WTC11 (cell line): ENCODE data around the gene TDP1. TPM values are rescaled to one million over a fixed set of nuclear protein-coding genes. Genes with fewer than 3 reads are reported as not detected.

Experiments used
- ATAC-seq: fragments of 200-7000 bp; cut with Tn5 transposase; 2 replicates; pipeline ENCODE4 v1.10.0; 2021; ENCODE audit warnings: mild to moderate bottlenecking, moderate library complexity
- CTCF ChIA-PET: fragments of 300-600 bp; sonication (Branson Sonifier 250); formaldehyde crosslinking; loops from one replicate; lab custom pipeline; 2021; ENCODE audit warnings: antibody characterized with exemption; lab: Charles Lee
- POLR2A ChIA-PET: fragments of 350-600 bp; sonication (Branson Sonifier 250); formaldehyde crosslinking; loops from one replicate; lab custom pipeline; 2021; ENCODE audit warnings: antibody characterized with exemption; lab: Charles Lee
- DNase-seq: peaks from one replicate; pipeline ENCODE4 v3.0.0; 2021; ENCODE audit warnings: low spot score
- H3K27ac Mint-ChIP-seq: 2 replicates; pipeline ENCODE4 v1.8.0; 2021; ENCODE audit warnings: mixed read lengths
- H3K27me3 Mint-ChIP-seq: 2 replicates; pipeline ENCODE4 v1.8.0; 2021; ENCODE audit warnings: low read depth, mild to moderate bottlenecking, moderate library complexity, mixed read lengths
- H3K36me3 Mint-ChIP-seq: 2 replicates; pipeline ENCODE4 v1.8.0; 2021; ENCODE audit warnings: mixed read lengths
- H3K4me1 Mint-ChIP-seq: 2 replicates; pipeline ENCODE4 v1.8.0; 2022; ENCODE audit warnings: mixed read lengths
- H3K4me3 Mint-ChIP-seq: 2 replicates; pipeline ENCODE4 v1.8.0; 2021; ENCODE audit warnings: mild to moderate bottlenecking, moderate library complexity, mixed read lengths
- H3K9me3 Mint-ChIP-seq: 2 replicates; pipeline ENCODE4 v1.8.0; 2021; ENCODE audit warnings: mixed read lengths
- FOXP1 ChIP-seq: sonication (generic); formaldehyde crosslinking; IDR thresholded peaks from 2 replicates; pipeline ENCODE4 v1.8.0; 2022; ENCODE audit warnings: missing genetic modification reagents, mild to moderate bottlenecking, moderate library complexity, borderline replicate concordance
- HMGA2 ChIP-seq: fragments of 250-450 bp; sonication (Bioruptor Pico); IDR thresholded peaks from 2 replicates; pipeline ENCODE4 v1.4.0; 2021; ENCODE audit warnings: mild to moderate bottlenecking, moderate library complexity
- IRF2 ChIP-seq: sonication (generic); formaldehyde crosslinking; IDR thresholded peaks from 2 replicates; pipeline ENCODE4 v1.8.0; 2022; ENCODE audit warnings: low read depth, missing genetic modification reagents, borderline replicate concordance
- MXD4 ChIP-seq: fragments of 250-450 bp; sonication (Bioruptor Pico); IDR thresholded peaks from 2 replicates; pipeline ENCODE4 v1.8.0; 2021; ENCODE audit warnings: mild to moderate bottlenecking, moderate library complexity, borderline replicate concordance
- OVOL2 ChIP-seq: fragments of 250-450 bp; sonication (Bioruptor Pico); IDR thresholded peaks from 2 replicates; pipeline ENCODE4 v1.9.0; 2021; ENCODE audit warnings: mild to moderate bottlenecking, borderline replicate concordance
- PRRX2 ChIP-seq: fragments of 250-450 bp; sonication (Bioruptor Pico); IDR thresholded peaks from 2 replicates; pipeline ENCODE4 v1.8.0; 2021; ENCODE audit warnings: mild to moderate bottlenecking
- SP1 ChIP-seq: sonication (generic); formaldehyde crosslinking; conservative IDR thresholded peaks from 2 replicates; pipeline ENCODE4 v1.8.1; 2022; ENCODE audit warnings: missing genetic modification reagents
- TEAD4 ChIP-seq: sonication (generic); formaldehyde crosslinking; IDR thresholded peaks from 2 replicates; pipeline ENCODE4 v1.8.0; 2022; ENCODE audit warnings: mild to moderate bottlenecking, missing genetic modification reagents
- ZNF121 ChIP-seq: sonication (generic); formaldehyde crosslinking; IDR thresholded peaks from 2 replicates; pipeline ENCODE4 v1.8.0; 2023; ENCODE audit warnings: missing genetic modification reagents
- ZNF317 ChIP-seq: sonication (generic); formaldehyde crosslinking; IDR thresholded peaks from 2 replicates; pipeline ENCODE4 v1.8.1; 2023; ENCODE audit warnings: low read depth, mild to moderate bottlenecking, moderate library complexity, missing genetic modification reagents, borderline replicate concordance
- ZNF416 ChIP-seq: fragments of 250-450 bp; sonication (Bioruptor Pico); IDR thresholded peaks from 2 replicates; pipeline ENCODE4 v1.9.0; 2021; ENCODE audit warnings: mild to moderate bottlenecking, inconsistent platforms
- total RNA-seq: library from RNA; stranded (reverse); gene quantifications from 3 replicates; pipeline ENCODE4 v1.2.3, GENCODE V29; 2021
- TF ChIP-seq, protein P1 (sequence below): fragments of 250-450 bp; sonication (Bioruptor Pico); conservative IDR thresholded peaks from 2 replicates; pipeline ENCODE4 v1.9.0; 2021; ENCODE audit warnings: mild to moderate bottlenecking
- TF ChIP-seq, protein P2 (sequence below): sonication (generic); formaldehyde crosslinking; IDR thresholded peaks from 2 replicates; pipeline ENCODE4 v1.8.1; 2022; ENCODE audit warnings: low read depth, mild to moderate bottlenecking, moderate library complexity, missing genetic modification reagents, borderline replicate concordance
- TF ChIP-seq, protein P3 (sequence below): sonication (generic); formaldehyde crosslinking; IDR thresholded peaks from 2 replicates; pipeline ENCODE4 v1.8.0; 2022; ENCODE audit warnings: mild to moderate bottlenecking, missing genetic modification reagents
- TF ChIP-seq, protein P4 (sequence below): sonication (generic); formaldehyde crosslinking; IDR thresholded peaks from 2 replicates; pipeline ENCODE4 v1.8.1; 2023; ENCODE audit warnings: mild to moderate bottlenecking, missing genetic modification reagents, moderate library complexity
- TF ChIP-seq, protein P5 (sequence below): sonication (generic); formaldehyde crosslinking; IDR thresholded peaks from 2 replicates; pipeline ENCODE4 v1.8.1; 2023; ENCODE audit warnings: mild to moderate bottlenecking, missing genetic modification reagents
- TF ChIP-seq, protein P6 (sequence below): fragments of 250-450 bp; sonication (Bioruptor Pico); IDR thresholded peaks from 2 replicates; pipeline ENCODE4 v1.8.0; 2021; ENCODE audit warnings: mild to moderate bottlenecking
- TF ChIP-seq, protein P7 (sequence below): sonication (generic); formaldehyde crosslinking; IDR thresholded peaks from 2 replicates; pipeline ENCODE4 v1.8.0; 2022; ENCODE audit warnings: mild to moderate bottlenecking, missing genetic modification reagents
- TF ChIP-seq, protein P8 (sequence below): fragments of 250-450 bp; sonication (Bioruptor Pico); IDR thresholded peaks from 2 replicates; pipeline ENCODE4 v1.9.0; 2021; ENCODE audit warnings: moderate library complexity, mild to moderate bottlenecking, inconsistent platforms, borderline replicate concordance
- TF ChIP-seq, protein P9 (sequence below): fragments of 250-450 bp; sonication (Bioruptor Pico); IDR thresholded peaks from 2 replicates; pipeline ENCODE4 v2.1.2; 2022; ENCODE audit warnings: mild to moderate bottlenecking, moderate library complexity

TDP1 gene
- total RNA-seq, 1 experiment from 2014 or later, result 59.8 TPM

DNA sequence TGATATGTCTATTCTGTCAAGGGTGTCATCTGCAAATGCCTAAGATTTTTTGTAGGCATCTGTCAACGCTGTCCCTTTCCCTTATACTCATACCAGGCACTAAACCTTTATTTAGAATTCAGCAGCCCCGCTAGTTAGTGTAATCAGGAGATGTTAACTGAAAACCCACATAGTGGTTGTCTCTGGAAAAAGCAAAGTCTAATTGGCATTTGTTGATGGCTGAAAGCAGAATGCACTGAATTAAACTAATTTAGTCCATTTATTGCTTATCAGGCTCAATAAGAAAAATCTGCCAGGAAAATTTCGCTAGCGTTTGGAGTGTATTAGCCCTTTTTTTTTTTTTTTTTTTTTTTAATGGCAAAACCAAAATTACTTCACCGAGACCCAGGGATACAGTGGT, 34.5 kb downstream of the TDP1 start:
- no peak for DNase-seq
- peaks cover 41% of the 10 kb centered on the region for H3K4me1 Mint-ChIP-seq
- no peak for TF ChIP-seq PRRX2 (CRISPR knock-in tag)
- TF ChIP-seq IRF2 (CRISPR knock-in tag), result no peak
- TF ChIP-seq HMGA2 (CRISPR knock-in tag), result no peak
- TF ChIP-seq, protein P1, sequence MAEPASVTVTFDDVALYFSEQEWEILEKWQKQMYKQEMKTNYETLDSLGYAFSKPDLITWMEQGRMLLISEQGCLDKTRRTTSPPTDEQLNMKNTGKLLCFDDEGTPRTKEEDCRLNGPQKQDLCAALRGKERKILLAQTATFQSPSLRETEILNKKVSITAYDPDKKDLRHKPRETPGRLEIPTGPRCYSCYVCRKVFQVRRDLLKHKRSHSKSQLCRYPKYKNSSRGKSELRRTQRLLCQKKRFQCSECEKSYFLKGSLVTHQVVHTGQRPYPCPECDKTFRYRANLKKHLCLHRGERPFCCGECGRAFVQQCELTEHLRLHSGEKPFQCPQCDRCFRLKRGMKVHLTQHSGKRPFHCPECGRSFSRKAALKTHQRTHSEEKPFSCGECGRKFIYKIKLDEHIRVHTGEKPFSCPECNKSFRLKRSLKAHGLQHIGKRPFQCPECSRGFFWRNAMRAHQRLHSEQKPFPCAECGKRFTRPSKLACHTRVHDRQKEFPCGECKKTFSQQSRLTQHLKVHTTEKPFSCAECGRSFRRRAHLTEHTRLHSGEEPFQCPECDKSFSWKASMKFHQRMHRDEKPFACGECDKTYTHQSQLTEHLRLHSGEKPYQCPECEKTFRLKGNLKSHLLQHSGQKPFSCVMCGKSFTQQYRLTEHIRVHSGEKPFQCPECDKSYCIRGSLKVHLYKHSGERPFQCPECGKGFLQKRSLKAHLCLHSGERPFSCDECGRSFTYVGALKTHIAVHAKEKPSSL (CRISPR knock-in tag), result no peak
- TF ChIP-seq ZNF416, result no peak
- TF ChIP-seq, protein P2, sequence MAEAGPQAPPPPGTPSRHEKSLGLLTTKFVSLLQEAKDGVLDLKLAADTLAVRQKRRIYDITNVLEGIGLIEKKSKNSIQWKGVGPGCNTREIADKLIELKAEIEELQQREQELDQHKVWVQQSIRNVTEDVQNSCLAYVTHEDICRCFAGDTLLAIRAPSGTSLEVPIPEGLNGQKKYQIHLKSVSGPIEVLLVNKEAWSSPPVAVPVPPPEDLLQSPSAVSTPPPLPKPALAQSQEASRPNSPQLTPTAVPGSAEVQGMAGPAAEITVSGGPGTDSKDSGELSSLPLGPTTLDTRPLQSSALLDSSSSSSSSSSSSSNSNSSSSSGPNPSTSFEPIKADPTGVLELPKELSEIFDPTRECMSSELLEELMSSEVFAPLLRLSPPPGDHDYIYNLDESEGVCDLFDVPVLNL (CRISPR knock-in tag), result no peak
- TF ChIP-seq, protein P3, sequence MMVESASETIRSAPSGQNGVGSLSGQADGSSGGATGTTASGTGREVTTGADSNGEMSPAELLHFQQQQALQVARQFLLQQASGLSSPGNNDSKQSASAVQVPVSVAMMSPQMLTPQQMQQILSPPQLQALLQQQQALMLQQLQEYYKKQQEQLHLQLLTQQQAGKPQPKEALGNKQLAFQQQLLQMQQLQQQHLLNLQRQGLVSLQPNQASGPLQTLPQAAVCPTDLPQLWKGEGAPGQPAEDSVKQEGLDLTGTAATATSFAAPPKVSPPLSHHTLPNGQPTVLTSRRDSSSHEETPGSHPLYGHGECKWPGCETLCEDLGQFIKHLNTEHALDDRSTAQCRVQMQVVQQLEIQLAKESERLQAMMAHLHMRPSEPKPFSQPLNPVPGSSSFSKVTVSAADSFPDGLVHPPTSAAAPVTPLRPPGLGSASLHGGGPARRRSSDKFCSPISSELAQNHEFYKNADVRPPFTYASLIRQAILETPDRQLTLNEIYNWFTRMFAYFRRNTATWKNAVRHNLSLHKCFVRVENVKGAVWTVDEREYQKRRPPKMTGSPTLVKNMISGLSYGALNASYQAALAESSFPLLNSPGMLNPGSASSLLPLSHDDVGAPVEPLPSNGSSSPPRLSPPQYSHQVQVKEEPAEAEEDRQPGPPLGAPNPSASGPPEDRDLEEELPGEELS (CRISPR knock-in tag), result no peak
- TF ChIP-seq, protein P4, sequence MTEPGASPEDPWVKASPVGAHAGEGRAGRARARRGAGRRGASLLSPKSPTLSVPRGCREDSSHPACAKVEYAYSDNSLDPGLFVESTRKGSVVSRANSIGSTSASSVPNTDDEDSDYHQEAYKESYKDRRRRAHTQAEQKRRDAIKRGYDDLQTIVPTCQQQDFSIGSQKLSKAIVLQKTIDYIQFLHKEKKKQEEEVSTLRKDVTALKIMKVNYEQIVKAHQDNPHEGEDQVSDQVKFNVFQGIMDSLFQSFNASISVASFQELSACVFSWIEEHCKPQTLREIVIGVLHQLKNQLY (CRISPR knock-in tag), result no peak
- no peak for TF ChIP-seq ZNF121 (CRISPR knock-in tag)
- no peak for TF ChIP-seq TEAD4 (CRISPR knock-in tag)
- no peak for TF ChIP-seq FOXP1 (CRISPR knock-in tag)
- TF ChIP-seq, protein P5, sequence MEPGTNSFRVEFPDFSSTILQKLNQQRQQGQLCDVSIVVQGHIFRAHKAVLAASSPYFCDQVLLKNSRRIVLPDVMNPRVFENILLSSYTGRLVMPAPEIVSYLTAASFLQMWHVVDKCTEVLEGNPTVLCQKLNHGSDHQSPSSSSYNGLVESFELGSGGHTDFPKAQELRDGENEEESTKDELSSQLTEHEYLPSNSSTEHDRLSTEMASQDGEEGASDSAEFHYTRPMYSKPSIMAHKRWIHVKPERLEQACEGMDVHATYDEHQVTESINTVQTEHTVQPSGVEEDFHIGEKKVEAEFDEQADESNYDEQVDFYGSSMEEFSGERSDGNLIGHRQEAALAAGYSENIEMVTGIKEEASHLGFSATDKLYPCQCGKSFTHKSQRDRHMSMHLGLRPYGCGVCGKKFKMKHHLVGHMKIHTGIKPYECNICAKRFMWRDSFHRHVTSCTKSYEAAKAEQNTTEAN, result no peak
- TF ChIP-seq, protein P6, sequence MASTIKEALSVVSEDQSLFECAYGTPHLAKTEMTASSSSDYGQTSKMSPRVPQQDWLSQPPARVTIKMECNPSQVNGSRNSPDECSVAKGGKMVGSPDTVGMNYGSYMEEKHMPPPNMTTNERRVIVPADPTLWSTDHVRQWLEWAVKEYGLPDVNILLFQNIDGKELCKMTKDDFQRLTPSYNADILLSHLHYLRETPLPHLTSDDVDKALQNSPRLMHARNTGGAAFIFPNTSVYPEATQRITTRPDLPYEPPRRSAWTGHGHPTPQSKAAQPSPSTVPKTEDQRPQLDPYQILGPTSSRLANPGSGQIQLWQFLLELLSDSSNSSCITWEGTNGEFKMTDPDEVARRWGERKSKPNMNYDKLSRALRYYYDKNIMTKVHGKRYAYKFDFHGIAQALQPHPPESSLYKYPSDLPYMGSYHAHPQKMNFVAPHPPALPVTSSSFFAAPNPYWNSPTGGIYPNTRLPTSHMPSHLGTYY (CRISPR knock-in tag), result no peak
- TF ChIP-seq MXD4 (CRISPR knock-in tag), result no peak
- TF ChIP-seq SP1 (CRISPR knock-in tag), result no peak
- H3K9me3 Mint-ChIP-seq, result no peaks in the 10 kb centered on the region
- ChIA-PET CTCF (interaction anchor here (2.3 kb wide), 1 partner anchor 51 kb away, joined by 9 read pairs; no protein-coding TSS in a partner anchor), POLR2A (no interaction called here)
- no peak overlapping the region for H3K27ac Mint-ChIP-seq
- H3K36me3 Mint-ChIP-seq, result peaks cover 39% of the 10 kb centered on the region
- no peak for ATAC-seq
- no peaks in the 10 kb centered on the region for H3K27me3 Mint-ChIP-seq
- no peak overlapping the region for H3K4me3 Mint-ChIP-seq

DNA sequence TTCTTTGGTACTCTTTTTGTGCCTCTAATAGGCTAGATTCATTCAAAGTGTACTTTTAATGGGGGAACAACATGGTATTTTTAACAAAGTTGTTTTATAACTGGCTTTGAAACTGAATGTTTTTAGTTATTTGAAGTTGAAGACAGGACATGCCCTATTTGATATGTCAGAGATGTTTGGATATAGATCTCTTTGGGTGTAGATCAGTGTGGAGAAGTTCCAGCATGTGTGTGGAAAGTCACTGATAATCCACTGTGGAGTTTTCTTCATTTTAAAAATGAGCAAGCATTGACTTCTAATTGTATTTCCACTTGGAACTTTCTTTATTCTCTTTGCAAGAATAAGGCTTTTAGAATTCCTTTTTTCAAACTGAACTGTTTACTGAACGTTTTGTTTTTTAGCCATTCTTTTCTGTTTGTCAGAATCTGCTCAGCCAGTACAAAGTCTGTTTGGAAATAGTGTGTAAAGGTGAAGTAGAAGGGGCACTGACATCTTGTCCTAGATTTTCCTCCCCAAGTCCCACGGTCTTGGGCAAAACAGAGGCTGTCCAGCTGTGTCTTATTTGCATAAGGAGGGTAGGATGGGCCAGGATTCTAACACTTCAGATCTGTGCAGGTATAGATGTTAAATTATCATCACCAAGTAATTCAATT, 35.0 kb downstream of the TDP1 start:
- H3K27ac Mint-ChIP-seq, result no peak overlapping the region
- H3K27me3 Mint-ChIP-seq, result no peaks in the 10 kb centered on the region
- ATAC-seq (no peak), DNase-seq (no peak)
- CTCF ChIA-PET, result no interaction called here
- no peaks in the 10 kb centered on the region for H3K9me3 Mint-ChIP-seq
- POLR2A ChIA-PET, result no interaction called here
- no peak overlapping the region for H3K4me3 Mint-ChIP-seq
- peaks cover 40% of the 10 kb centered on the region for H3K36me3 Mint-ChIP-seq
- peaks cover 41% of the 10 kb centered on the region for H3K4me1 Mint-ChIP-seq
- TF ChIP-seq, protein P7, sequence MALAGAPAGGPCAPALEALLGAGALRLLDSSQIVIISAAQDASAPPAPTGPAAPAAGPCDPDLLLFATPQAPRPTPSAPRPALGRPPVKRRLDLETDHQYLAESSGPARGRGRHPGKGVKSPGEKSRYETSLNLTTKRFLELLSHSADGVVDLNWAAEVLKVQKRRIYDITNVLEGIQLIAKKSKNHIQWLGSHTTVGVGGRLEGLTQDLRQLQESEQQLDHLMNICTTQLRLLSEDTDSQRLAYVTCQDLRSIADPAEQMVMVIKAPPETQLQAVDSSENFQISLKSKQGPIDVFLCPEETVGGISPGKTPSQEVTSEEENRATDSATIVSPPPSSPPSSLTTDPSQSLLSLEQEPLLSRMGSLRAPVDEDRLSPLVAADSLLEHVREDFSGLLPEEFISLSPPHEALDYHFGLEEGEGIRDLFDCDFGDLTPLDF (CRISPR knock-in tag), result no peak
- TF ChIP-seq OVOL2 (CRISPR knock-in tag) (no peak), ZNF317 (CRISPR knock-in tag) (no peak)
- TF ChIP-seq, protein P8, sequence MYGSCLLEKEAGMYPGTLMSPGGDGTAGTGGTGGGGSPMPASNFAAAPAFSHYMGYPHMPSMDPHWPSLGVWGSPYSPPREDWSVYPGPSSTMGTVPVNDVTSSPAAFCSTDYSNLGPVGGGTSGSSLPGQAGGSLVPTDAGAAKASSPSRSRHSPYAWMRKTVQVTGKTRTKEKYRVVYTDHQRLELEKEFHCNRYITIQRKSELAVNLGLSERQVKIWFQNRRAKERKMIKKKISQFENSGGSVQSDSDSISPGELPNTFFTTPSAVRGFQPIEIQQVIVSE (CRISPR knock-in tag), result no peak
- TF ChIP-seq, protein P9, sequence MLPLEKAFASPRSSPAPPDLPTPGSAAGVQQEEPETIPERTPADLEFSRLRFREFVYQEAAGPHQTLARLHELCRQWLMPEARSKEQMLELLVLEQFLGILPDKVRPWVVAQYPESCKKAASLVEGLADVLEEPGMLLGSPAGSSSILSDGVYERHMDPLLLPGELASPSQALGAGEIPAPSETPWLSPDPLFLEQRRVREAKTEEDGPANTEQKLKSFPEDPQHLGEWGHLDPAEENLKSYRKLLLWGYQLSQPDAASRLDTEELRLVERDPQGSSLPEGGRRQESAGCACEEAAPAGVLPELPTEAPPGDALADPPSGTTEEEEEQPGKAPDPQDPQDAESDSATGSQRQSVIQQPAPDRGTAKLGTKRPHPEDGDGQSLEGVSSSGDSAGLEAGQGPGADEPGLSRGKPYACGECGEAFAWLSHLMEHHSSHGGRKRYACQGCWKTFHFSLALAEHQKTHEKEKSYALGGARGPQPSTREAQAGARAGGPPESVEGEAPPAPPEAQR, result no peak
